GM23248 (cell line): ENCODE data around the gene GRIN1. TPM values are rescaled to one million over a fixed set of nuclear protein-coding genes. Genes with fewer than 3 reads are reported as not detected.
A peak's percentile ranks its signal among the peaks of the same experiment; 100 is the strongest.

Experiments used
- DNase-seq: peaks from one replicate; pipeline ENCODE4 v3.0.0-alpha.2; 2015
- H2AFZ ChIP-seq: fragments of 200-600 bp; sonication (generic); 2 replicates; pipeline ENCODE4 v1.6.1; 2016; ENCODE audit warnings: antibody characterized with exemption
- H3F3A ChIP-seq: fragments of 200-600 bp; sonication (generic); 2 replicates; pipeline ENCODE4 v1.6.1; 2016; ENCODE audit warnings: mild to moderate bottlenecking, antibody characterized with exemption, mixed run types; ENCODE audit not compliant: insufficient read depth
- H3K27ac ChIP-seq: fragments of 200-600 bp; sonication (generic); 2 replicates; pipeline ENCODE4 v1.5.1; 2016; ENCODE audit warnings: mild to moderate bottlenecking
- H3K27me3 ChIP-seq: fragments of 200-600 bp; sonication (generic); replicated peaks from 2 replicates; pipeline ENCODE4 v1.6.1; 2016; ENCODE audit warnings: mild to moderate bottlenecking; ENCODE audit not compliant: insufficient read depth
- H3K36me3 ChIP-seq: fragments of 200-600 bp; sonication (generic); 2 replicates; pipeline ENCODE4 v1.6.1; 2016; ENCODE audit warnings: low read depth, mild to moderate bottlenecking
- H3K4me1 ChIP-seq: fragments of 200-600 bp; sonication (generic); 2 replicates; pipeline ENCODE4 v1.6.1; 2016; ENCODE audit warnings: mild to moderate bottlenecking; ENCODE audit not compliant: insufficient read depth
- H3K4me2 ChIP-seq: fragments of 200-600 bp; sonication (generic); one replicate; pipeline ENCODE4 v1.6.1; 2016; ENCODE audit warnings: mild to moderate bottlenecking; ENCODE audit not compliant: unreplicated experiment
- H3K4me3 ChIP-seq: fragments of 200-600 bp; sonication (generic); 2 replicates; pipeline ENCODE4 v1.5.1; 2016; ENCODE audit warnings: mild to moderate bottlenecking
- H3K79me2 ChIP-seq: fragments of 200-600 bp; sonication (generic); 2 replicates; pipeline ENCODE4 v1.6.1; 2016; ENCODE audit warnings: mild to moderate bottlenecking; ENCODE audit not compliant: insufficient read depth
- H3K9ac ChIP-seq: fragments of 200-600 bp; sonication (generic); 2 replicates; pipeline ENCODE4 v1.6.1; 2016; ENCODE audit warnings: mild to moderate bottlenecking
- H3K9me2 ChIP-seq: fragments of 200-600 bp; sonication (generic); 2 replicates; pipeline ENCODE4 v1.6.1; 2016; ENCODE audit warnings: mixed run types, mild to moderate bottlenecking, moderate library complexity; ENCODE audit not compliant: insufficient read depth
- H3K9me3 ChIP-seq: fragments of 200-600 bp; sonication (generic); one replicate; pipeline ENCODE4 v1.6.1; 2017; ENCODE audit warnings: low read depth
- H4K20me1 ChIP-seq: fragments of 200-600 bp; sonication (generic); 2 replicates; pipeline ENCODE4 v1.6.0; 2016; ENCODE audit not compliant: insufficient read depth
- EZH2 ChIP-seq: fragments of 200-600 bp; sonication (generic); IDR thresholded peaks from 2 replicates; pipeline ENCODE4 v1.6.1; 2018; ENCODE audit warnings: antibody characterized with exemption, mild to moderate bottlenecking; ENCODE audit not compliant: insufficient read depth, poor library complexity, severe bottlenecking
- EZH2phosphoT487 ChIP-seq: fragments of 200-600 bp; sonication (generic); IDR thresholded peaks from 2 replicates; pipeline ENCODE4 v1.6.1; 2018; ENCODE audit warnings: antibody characterized with exemption, moderate library complexity, mild to moderate bottlenecking, low read depth; ENCODE audit not compliant: insufficient read depth
- WGBS, 2 experiments: methylation state at CpG; one replicate each; pipeline ENCODE4 v1.1.6; 2015 to 2017; ENCODE audit warnings: low lambda C conversion rate in 2 of 2, low coverage in 1 of 2; ENCODE audit errors: missing lambda C conversion rate in 2 of 2; 5-methylcytosine and 5-hydroxymethylcytosine counted together
- in situ Hi-C: fragments of 300-500 bp; cut with MboI; formaldehyde crosslinking; loops from 2 replicates; pipeline ENCODE4 v1.15.0; 2020
- polyA plus RNA-seq: library from polyadenylated mRNA; unstranded; fragments of >200 nt; fragmentation: Nextera tagmentation; extraction: Ambion mirVana; gene quantifications from 2 replicates; pipeline ENCODE4 v1.2.1, GENCODE V29; 2016
- total RNA-seq: library from RNA; depleted of rRNA; stranded (reverse); fragments of >200 nt; shearing (Covaris generic); gene quantifications from 2 replicates; pipeline ENCODE4 v1.2.3, GENCODE V29; 2014

GRIN1 gene
- total and polyA plus RNA-seq, 2 experiments from 2014 or later: 0.76 TPM; not detected in 1

- H3K79me2 ChIP-seq: peaks cover 84% of the 10 kb centered on the region
These were observed 59.9 kb downstream of the GRIN1 start for GRCh38 chr9:137198902-137199283.

GRCh38 chr9:137199411-137200121 is 60.6 kb downstream of the GRIN1 start:
- Histone ChIP-seq H3K36me3 (no peaks in the 10 kb centered on the region), H3K9me3 (no peaks in the 10 kb centered on the region), H3K4me1 (peaks cover 20% of the 10 kb centered on the region), H3F3A (no peaks in the 10 kb centered on the region; the same call in 1 of the 2 replicates), H4K20me1 (no peaks in the 10 kb centered on the region), H3K4me2 (peak overlapping the region; percentile 79), H3K9me2 (no peaks in the 10 kb centered on the region), H3K4me3 (peak overlapping the region; percentile 66), H3K27ac (no peak overlapping the region), H2AFZ (no peak overlapping the region), H3K9ac (peak overlapping the region; percentile 61), H3K27me3 (no peaks in the 10 kb centered on the region), H3K79me2 (peaks cover 84% of the 10 kb centered on the region)
- in situ Hi-C loops: no loop called here
- TF ChIP-seq EZH2 (no peak), EZH2phosphoT487 (no peak)
- WGBS, 2 experiments: 14 to 31% methylated on average over 38 to 39 of the region's 51 CpGs
- peak; percentile 28 for DNase-seq

More at GRCh38 chr9:137198902-137199283, 59.9 kb downstream of the GRIN1 start:
- Histone ChIP-seq H3K9me3 (no peaks in the 10 kb centered on the region), H3K27me3 (no peaks in the 10 kb centered on the region), H3K9me2 (no peaks in the 10 kb centered on the region), H3K4me2 (peak overlapping the region; percentile 79), H3K36me3 (no peaks in the 10 kb centered on the region), H3K27ac (no peak overlapping the region), H4K20me1 (no peaks in the 10 kb centered on the region), H2AFZ (no peak overlapping the region), H3F3A (no peaks in the 10 kb centered on the region), H3K9ac (peak overlapping the region; percentile 61; the same call in 1 of the 2 replicates), H3K4me1 (peaks cover 13% of the 10 kb centered on the region), H3K4me3 (peak overlapping the region; percentile 66)
- 89 to 91% methylated on average over 9 to 11 of the region's 11 CpGs for WGBS, 2 experiments
- TF ChIP-seq EZH2 (no peak), EZH2phosphoT487 (no peak)
- in situ Hi-C loops: no loop called here
- no peak for DNase-seq

GRCh38 chr9:137200311-137201204 is 61.6 kb downstream of the GRIN1 start, which contains the start of gene TPRN:
TSS of gene TPRN (minus strand) at chr9:137200741. CDS start at chr9:137200711, 30 bp downstream.
- 2% methylated on average over 39 to 70 of the region's 118 CpGs for WGBS, 2 experiments
- no peaks in the 10 kb centered on the region for H4K20me1 ChIP-seq
- H3K9me3 ChIP-seq: no peaks in the 10 kb centered on the region
- peak; percentile 100 for DNase-seq
- in situ Hi-C loops: no loop called here
- H3K4me1 ChIP-seq: peaks cover 20% of the 10 kb centered on the region
- H3K36me3 ChIP-seq: no peaks in the 10 kb centered on the region
- H3K9me2 ChIP-seq: no peaks in the 10 kb centered on the region
- H3F3A ChIP-seq: no peaks in the 10 kb centered on the region; the same call in 1 of the 2 replicates
- peak within 1 kb of the TSS; percentile 74 for H2AFZ ChIP-seq
- H3K4me2 ChIP-seq: peak within 1 kb of the TSS; percentile 92
- TF ChIP-seq EZH2phosphoT487: no peak
- TF ChIP-seq EZH2: no peak
- peak within 1 kb of the TSS; percentile 90 for H3K4me3 ChIP-seq
- H3K27me3 ChIP-seq: no peaks in the 10 kb centered on the region
- peaks cover 83% of the 10 kb centered on the region for H3K79me2 ChIP-seq
- H3K9ac ChIP-seq: peak within 1 kb of the TSS; percentile 73
- peak within 1 kb of the TSS; percentile 43; the same call in 1 of the 2 replicates for H3K27ac ChIP-seq

GRCh38 chr9:137201205-137201868 is 62.4 kb downstream of the GRIN1 start:
- peak overlapping the region; percentile 73 for H3K9ac ChIP-seq
- H3K4me3 ChIP-seq: peak overlapping the region; percentile 90
- no peaks in the 10 kb centered on the region for H3K9me3 ChIP-seq
- peak overlapping the region; percentile 92 for H3K4me2 ChIP-seq
- no peaks in the 10 kb centered on the region for H4K20me1 ChIP-seq
- peak overlapping the region; percentile 74 for H2AFZ ChIP-seq
- peak; percentile 27 for DNase-seq
- 0 out of 2 replicates have a peak overlapping the region, but pooled peaks have one; percentile 10 for H3K27ac ChIP-seq
- no peaks in the 10 kb centered on the region for H3K27me3 ChIP-seq
- in situ Hi-C loops: no loop called here
- H3K36me3 ChIP-seq: no peaks in the 10 kb centered on the region
- H3F3A ChIP-seq: no peaks in the 10 kb centered on the region; the same call in 1 of the 2 replicates
- H3K79me2 ChIP-seq: peaks cover 86% of the 10 kb centered on the region
- no peaks in the 10 kb centered on the region for H3K9me2 ChIP-seq
- WGBS, 2 experiments: 11 to 16% methylated on average over 23 of the region's 23 CpGs
- no peak for TF ChIP-seq EZH2
- no peak for TF ChIP-seq EZH2phosphoT487
- peaks cover 22% of the 10 kb centered on the region for H3K4me1 ChIP-seq
